Measurements from ENCODE around the gene PPFIBP1. TPM values are rescaled to one million over a fixed set of nuclear protein-coding genes. Genes with fewer than 3 reads are reported as not detected.

The PPFIBP1 gene
- total and polyA plus RNA-seq, 2 donors (not counting 1 experiment from before 2014, with no cell fraction given), result 3.3 to 15.0 TPM

- H3K36me3 ChIP-seq (replicated peaks in 1 of 2; ENCODE audit: control extremely low read depth in 1 of 2, control insufficient read depth in 1 of 2, extremely low read depth in 1 of 2, insufficient read depth in 2 of 2, low read length in 1 of 2), result peaks cover 0 to 15% of the 10 kb centered on the region in 2 experiments
- H3K4me1 ChIP-seq (ENCODE audit: control insufficient read depth in 2 of 2, insufficient read depth in 2 of 2, low read length in 2 of 2), result no peaks in the 10 kb centered on the region
- no peak overlapping the region for H3K4me3 Mint-ChIP-seq
- H3K4me2 ChIP-seq (replicated peaks; ENCODE audit: low read depth, low read length, poor library complexity, severe bottlenecking), result no peak overlapping the region
- no peak for TF ChIP-seq EZH2 (IDR thresholded peaks at IDR 0.05; ENCODE audit: borderline replicate concordance, insufficient read depth, low read depth, low read length, poor library complexity, severe bottlenecking)
- ChIA-PET CTCF (no interaction called here), POLR2A (no interaction called here)
- H3K27me3 ChIP-seq (replicated peaks in 1 of 4; ENCODE audit: control extremely low read depth in 1 of 4, control insufficient read depth in 3 of 4, insufficient read depth in 4 of 4, low read length in 3 of 4), result no peaks in the 10 kb centered on the region
- H3K27ac ChIP-seq (ENCODE audit: low read length in 2 of 2), result no peak overlapping the region
- H3K9me3 Mint-ChIP-seq (ENCODE audit: insufficient read depth), result peaks cover 3% of the 10 kb centered on the region
- H3K27me3 Mint-ChIP-seq, result no peaks in the 10 kb centered on the region
- no peaks in the 10 kb centered on the region for H3K4me1 Mint-ChIP-seq
- DNase-seq, result no peak
- no peak for ATAC-seq (ENCODE audit: low read depth)
- no peaks in the 10 kb centered on the region for H4K20me1 ChIP-seq (ENCODE audit: control insufficient read depth, insufficient read depth, low read length, poor library complexity, severe bottlenecking)
- no peak overlapping the region for H3K4me3 ChIP-seq (ENCODE audit: control extremely low read depth in 1 of 5, extremely low read depth in 1 of 5, insufficient read depth in 1 of 5, low read depth in 2 of 5, low read length in 4 of 5)
- no peak overlapping the region for H3K27ac Mint-ChIP-seq
- no peaks in the 10 kb centered on the region for H3K79me2 ChIP-seq (ENCODE audit: control insufficient read depth, insufficient read depth, low read length)
- no peak overlapping the region for H2AFZ ChIP-seq (ENCODE audit: insufficient read depth, low read depth, low read length, poor library complexity, severe bottlenecking)
- no peak overlapping the region for H3K9ac ChIP-seq (ENCODE audit: low read length)
- intact Hi-C loops (cut with micrococcal nuclease), result no loop called here
- no peaks in the 10 kb centered on the region for H3K9me3 ChIP-seq (ENCODE audit: control extremely low read depth in 1 of 3, control insufficient read depth in 2 of 3, insufficient read depth in 1 of 3, low read length in 2 of 3)
Measured at GRCh38 chr12:27680619-27681018, 156.6 kb downstream of the PPFIBP1 start.

GRCh38 chr12:27682534-27682933 lies 158.5 kb downstream of the PPFIBP1 start:
- no peaks in the 10 kb centered on the region for H3K79me2 ChIP-seq (ENCODE audit: control insufficient read depth, insufficient read depth, low read length)
- H3K4me3 ChIP-seq (ENCODE audit: control extremely low read depth in 1 of 5, extremely low read depth in 1 of 5, insufficient read depth in 1 of 5, low read depth in 2 of 5, low read length in 4 of 5), result no peak overlapping the region
- no peaks in the 10 kb centered on the region for H4K20me1 ChIP-seq (ENCODE audit: control insufficient read depth, insufficient read depth, low read length, poor library complexity, severe bottlenecking)
- no peak overlapping the region for H2AFZ ChIP-seq (ENCODE audit: insufficient read depth, low read depth, low read length, poor library complexity, severe bottlenecking)
- Mint-ChIP-seq H3K9me3 (ENCODE audit: insufficient read depth) (peaks cover 3% of the 10 kb centered on the region), H3K27ac (no peak overlapping the region), H3K4me3 (no peak overlapping the region), H3K4me1 (no peaks in the 10 kb centered on the region), H3K27me3 (no peaks in the 10 kb centered on the region)
- no peak overlapping the region for H3K27ac ChIP-seq (ENCODE audit: low read length in 2 of 2)
- no peak for DNase-seq
- H3K4me1 ChIP-seq (ENCODE audit: control insufficient read depth in 2 of 2, insufficient read depth in 2 of 2, low read length in 2 of 2), result no peaks in the 10 kb centered on the region
- H3K9me3 ChIP-seq (ENCODE audit: control extremely low read depth in 1 of 3, control insufficient read depth in 2 of 3, insufficient read depth in 1 of 3, low read length in 2 of 3), result no peaks in the 10 kb centered on the region
- POLR2A ChIA-PET, result no interaction called here
- H3K27me3 ChIP-seq (replicated peaks in 1 of 4; ENCODE audit: control extremely low read depth in 1 of 4, control insufficient read depth in 3 of 4, insufficient read depth in 4 of 4, low read length in 3 of 4), result no peaks in the 10 kb centered on the region
- H3K36me3 ChIP-seq (replicated peaks in 1 of 2; ENCODE audit: control extremely low read depth in 1 of 2, control insufficient read depth in 1 of 2, extremely low read depth in 1 of 2, insufficient read depth in 2 of 2, low read length in 1 of 2), result peaks cover 5 to 12% of the 10 kb centered on the region in 2 experiments
- H3K4me2 ChIP-seq (replicated peaks; ENCODE audit: low read depth, low read length, poor library complexity, severe bottlenecking), result no peak overlapping the region
- intact Hi-C loops (cut with micrococcal nuclease), result no loop called here
- WGBS (ENCODE audit: insufficient coverage), result no CpG with 5 or more reads among the region's 2 CpGs
- no peak for ATAC-seq (ENCODE audit: low read depth)
- TF ChIP-seq CTCF (IDR thresholded peaks at IDR 0.05) (no peak), EZH2 (IDR thresholded peaks at IDR 0.05; ENCODE audit: borderline replicate concordance, insufficient read depth, low read depth, low read length, poor library complexity, severe bottlenecking) (no peak)
- CTCF ChIA-PET, result no interaction called here
- H3K9ac ChIP-seq (ENCODE audit: low read length), result no peak overlapping the region
